ENCODE data around the gene GTPBP3. TPM values are rescaled to one million over a fixed set of nuclear protein-coding genes. Genes with fewer than 3 reads are reported as not detected.
A peak's percentile ranks its signal among the peaks of the same experiment; 100 is the strongest.

The GTPBP3 gene
- total and polyA plus RNA-seq, 2 experiments from 2014 or later: 25.4 to 67.8 TPM

DNA sequence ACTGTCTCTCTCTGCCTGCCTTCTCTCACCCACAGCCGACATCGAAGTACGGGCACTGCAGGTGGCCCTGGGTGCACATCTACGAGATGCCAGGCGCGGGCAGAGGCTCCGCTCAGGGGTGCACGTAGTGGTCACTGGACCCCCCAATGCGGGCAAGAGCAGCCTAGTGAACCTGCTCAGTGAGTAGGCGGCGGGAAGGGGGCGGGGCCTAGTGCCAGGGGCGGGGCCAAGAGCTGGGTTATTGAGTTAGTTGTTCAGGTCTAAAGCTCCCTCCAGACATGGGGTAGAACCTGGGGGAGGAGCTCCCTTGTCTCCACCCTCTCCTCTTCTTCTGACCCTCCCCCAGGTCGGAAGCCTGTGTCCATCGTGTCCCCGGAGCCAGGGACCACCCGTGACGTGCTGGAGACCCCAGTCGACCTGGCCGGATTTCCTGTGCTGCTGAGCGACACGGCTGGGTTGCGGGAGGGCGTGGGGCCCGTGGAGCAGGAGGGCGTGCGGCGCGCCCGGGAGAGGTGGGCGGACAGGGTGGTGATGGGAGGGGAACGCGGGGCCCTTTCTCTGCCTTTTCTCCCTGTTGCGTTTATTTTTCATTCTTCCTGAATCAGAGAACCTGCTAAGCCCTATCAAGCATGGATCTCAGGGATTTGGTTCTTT lies 1.9 kb downstream of the GTPBP3 start (continued):
- TF ChIP-seq, protein P1, sequence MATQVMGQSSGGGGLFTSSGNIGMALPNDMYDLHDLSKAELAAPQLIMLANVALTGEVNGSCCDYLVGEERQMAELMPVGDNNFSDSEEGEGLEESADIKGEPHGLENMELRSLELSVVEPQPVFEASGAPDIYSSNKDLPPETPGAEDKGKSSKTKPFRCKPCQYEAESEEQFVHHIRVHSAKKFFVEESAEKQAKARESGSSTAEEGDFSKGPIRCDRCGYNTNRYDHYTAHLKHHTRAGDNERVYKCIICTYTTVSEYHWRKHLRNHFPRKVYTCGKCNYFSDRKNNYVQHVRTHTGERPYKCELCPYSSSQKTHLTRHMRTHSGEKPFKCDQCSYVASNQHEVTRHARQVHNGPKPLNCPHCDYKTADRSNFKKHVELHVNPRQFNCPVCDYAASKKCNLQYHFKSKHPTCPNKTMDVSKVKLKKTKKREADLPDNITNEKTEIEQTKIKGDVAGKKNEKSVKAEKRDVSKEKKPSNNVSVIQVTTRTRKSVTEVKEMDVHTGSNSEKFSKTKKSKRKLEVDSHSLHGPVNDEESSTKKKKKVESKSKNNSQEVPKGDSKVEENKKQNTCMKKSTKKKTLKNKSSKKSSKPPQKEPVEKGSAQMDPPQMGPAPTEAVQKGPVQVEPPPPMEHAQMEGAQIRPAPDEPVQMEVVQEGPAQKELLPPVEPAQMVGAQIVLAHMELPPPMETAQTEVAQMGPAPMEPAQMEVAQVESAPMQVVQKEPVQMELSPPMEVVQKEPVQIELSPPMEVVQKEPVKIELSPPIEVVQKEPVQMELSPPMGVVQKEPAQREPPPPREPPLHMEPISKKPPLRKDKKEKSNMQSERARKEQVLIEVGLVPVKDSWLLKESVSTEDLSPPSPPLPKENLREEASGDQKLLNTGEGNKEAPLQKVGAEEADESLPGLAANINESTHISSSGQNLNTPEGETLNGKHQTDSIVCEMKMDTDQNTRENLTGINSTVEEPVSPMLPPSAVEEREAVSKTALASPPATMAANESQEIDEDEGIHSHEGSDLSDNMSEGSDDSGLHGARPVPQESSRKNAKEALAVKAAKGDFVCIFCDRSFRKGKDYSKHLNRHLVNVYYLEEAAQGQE (IDR thresholded peaks at IDR 0.05; ENCODE audit: unreplicated experiment): no peak
- TF ChIP-seq ZNF331 (CRISPR knock-in tag; IDR thresholded peaks at IDR 0.05; ENCODE audit: low read depth): no peak
- no peak for TF ChIP-seq ETS1 (IDR thresholded peaks at IDR 0.05)
- TF ChIP-seq, protein P2, sequence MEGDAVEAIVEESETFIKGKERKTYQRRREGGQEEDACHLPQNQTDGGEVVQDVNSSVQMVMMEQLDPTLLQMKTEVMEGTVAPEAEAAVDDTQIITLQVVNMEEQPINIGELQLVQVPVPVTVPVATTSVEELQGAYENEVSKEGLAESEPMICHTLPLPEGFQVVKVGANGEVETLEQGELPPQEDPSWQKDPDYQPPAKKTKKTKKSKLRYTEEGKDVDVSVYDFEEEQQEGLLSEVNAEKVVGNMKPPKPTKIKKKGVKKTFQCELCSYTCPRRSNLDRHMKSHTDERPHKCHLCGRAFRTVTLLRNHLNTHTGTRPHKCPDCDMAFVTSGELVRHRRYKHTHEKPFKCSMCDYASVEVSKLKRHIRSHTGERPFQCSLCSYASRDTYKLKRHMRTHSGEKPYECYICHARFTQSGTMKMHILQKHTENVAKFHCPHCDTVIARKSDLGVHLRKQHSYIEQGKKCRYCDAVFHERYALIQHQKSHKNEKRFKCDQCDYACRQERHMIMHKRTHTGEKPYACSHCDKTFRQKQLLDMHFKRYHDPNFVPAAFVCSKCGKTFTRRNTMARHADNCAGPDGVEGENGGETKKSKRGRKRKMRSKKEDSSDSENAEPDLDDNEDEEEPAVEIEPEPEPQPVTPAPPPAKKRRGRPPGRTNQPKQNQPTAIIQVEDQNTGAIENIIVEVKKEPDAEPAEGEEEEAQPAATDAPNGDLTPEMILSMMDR (conservative IDR thresholded peaks at IDR 0.05; ENCODE audit: low read depth in 2 of 2): no peak
- TF ChIP-seq POLR2AphosphoS5 (IDR thresholded peaks at IDR 0.05; ENCODE audit: low read depth): no peak
- no peak for TF ChIP-seq EZH2phosphoT487 (IDR thresholded peaks at IDR 0.05; ENCODE audit: unreplicated experiment)

- H3K4me2 ChIP-seq: peak overlapping the region; percentile 72
- no peak for TF ChIP-seq CREB1 (CRISPR knock-in tag; IDR thresholded peaks at IDR 0.05; ENCODE audit: low read depth)
- TF ChIP-seq, protein P2 (conservative IDR thresholded peaks at IDR 0.05; ENCODE audit: low read depth in 2 of 2): peak; percentile 40
- H3K79me2 ChIP-seq (replicated peaks; ENCODE audit: insufficient read depth): no peaks in the 10 kb centered on the region
- peaks cover 6% of the 10 kb centered on the region; the same call in 1 of the 2 replicates for H3K36me3 ChIP-seq (ENCODE audit: insufficient read depth)
- H3K4me3 ChIP-seq: peak overlapping the region; percentile 46
- Mint-ChIP-seq H3K27me3 (ENCODE audit: insufficient read depth, low read depth, poor library complexity) (peaks cover 22% of the 10 kb centered on the region), H3K4me1 (peaks cover 29% of the 10 kb centered on the region; the same call in 2 of the 3 replicates), H3K36me3 (ENCODE audit: low read depth) (peaks cover 32% of the 10 kb centered on the region), H3K9me3 (no peaks in the 10 kb centered on the region), H3K4me3 (peak overlapping the region; percentile 46), H3K27ac (peak overlapping the region; percentile 82; the same call in 1 of the 2 replicates)
- DNase-seq (ENCODE audit: low spot score) (peak; percentile 93), ATAC-seq (peak; percentile 53)
- H2AFZ ChIP-seq: no peak overlapping the region
- no peaks in the 10 kb centered on the region for H3K27me3 ChIP-seq (ENCODE audit: insufficient read depth)
- H3K4me1 ChIP-seq (ENCODE audit: insufficient read depth): peaks cover 26% of the 10 kb centered on the region; the same call in 1 of the 2 replicates
- H3F3A ChIP-seq (replicated peaks; ENCODE audit: low read depth): peaks cover 19% of the 10 kb centered on the region; the same call in 1 of the 2 replicates
- no peaks in the 10 kb centered on the region for H4K20me1 ChIP-seq (replicated peaks; ENCODE audit: insufficient read depth)
- H3K9me2 ChIP-seq (ENCODE audit: insufficient read depth): no peaks in the 10 kb centered on the region
- peak overlapping the region; percentile 74; the same call in 1 of the 2 replicates for H3K27ac ChIP-seq (ENCODE audit: low read depth)
These were observed 3.0 kb downstream of the GTPBP3 start for GRCh38 chr19:17340302-17340870.
